Measurements from ENCODE around the gene TNFRSF1A.
"Not testable (repeated sequence)": the region's sequence is repeated elsewhere in the genome, so short reads cannot be mapped to it uniquely, and the experiment has no call there.

DNA sequence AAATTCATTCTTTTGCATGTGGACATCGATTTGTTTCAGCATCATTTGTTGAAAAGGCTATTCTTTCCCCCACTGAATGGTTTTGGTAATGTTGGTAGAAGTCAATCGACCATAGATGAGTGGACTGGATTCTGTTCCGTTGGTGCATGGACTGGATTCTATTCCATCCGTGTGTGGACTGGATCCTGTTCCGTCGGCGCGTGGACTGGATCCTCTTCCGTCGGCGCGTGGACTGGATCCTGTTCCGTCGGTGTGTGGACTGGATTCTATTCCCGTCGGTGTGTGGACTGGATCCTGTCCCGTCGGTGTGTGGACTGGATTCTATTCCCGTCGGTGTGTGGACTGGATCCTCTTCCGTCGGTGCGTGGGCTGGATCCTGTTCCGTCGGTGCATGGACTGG, 52.0 kb downstream of the TNFRSF1A start:
- TF ChIP-seq, protein P1, sequence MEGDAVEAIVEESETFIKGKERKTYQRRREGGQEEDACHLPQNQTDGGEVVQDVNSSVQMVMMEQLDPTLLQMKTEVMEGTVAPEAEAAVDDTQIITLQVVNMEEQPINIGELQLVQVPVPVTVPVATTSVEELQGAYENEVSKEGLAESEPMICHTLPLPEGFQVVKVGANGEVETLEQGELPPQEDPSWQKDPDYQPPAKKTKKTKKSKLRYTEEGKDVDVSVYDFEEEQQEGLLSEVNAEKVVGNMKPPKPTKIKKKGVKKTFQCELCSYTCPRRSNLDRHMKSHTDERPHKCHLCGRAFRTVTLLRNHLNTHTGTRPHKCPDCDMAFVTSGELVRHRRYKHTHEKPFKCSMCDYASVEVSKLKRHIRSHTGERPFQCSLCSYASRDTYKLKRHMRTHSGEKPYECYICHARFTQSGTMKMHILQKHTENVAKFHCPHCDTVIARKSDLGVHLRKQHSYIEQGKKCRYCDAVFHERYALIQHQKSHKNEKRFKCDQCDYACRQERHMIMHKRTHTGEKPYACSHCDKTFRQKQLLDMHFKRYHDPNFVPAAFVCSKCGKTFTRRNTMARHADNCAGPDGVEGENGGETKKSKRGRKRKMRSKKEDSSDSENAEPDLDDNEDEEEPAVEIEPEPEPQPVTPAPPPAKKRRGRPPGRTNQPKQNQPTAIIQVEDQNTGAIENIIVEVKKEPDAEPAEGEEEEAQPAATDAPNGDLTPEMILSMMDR (conservative IDR thresholded peaks at IDR 0.05; ENCODE audit: low read depth, low read length) = not testable (repeated sequence)
- TF ChIP-seq EZH2 (IDR thresholded peaks at IDR 0.05; ENCODE audit: low read length, unreplicated experiment) = not testable (repeated sequence)
